ENCODE results near the gene TM9SF2.

DNA sequence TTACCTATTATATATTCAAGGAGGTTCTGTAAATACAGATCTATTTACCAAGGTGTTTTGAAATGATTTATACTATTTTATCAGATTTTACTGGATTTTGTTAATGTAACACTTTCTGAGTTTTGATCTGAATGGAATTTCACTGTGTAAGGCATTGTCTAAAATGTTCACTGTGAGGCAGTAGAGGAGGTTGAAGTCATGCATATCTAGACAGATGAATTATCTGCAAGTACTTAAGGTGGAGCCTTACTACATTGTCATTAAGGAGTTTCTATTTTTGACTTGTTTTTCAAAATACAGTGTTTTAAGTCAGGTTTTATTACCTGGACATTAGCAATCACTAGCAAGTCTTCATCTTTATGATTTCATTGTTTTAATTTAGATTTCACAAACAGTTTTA is 62.1 kb downstream of the TM9SF2 start:
- TF ChIP-seq, protein P1, sequence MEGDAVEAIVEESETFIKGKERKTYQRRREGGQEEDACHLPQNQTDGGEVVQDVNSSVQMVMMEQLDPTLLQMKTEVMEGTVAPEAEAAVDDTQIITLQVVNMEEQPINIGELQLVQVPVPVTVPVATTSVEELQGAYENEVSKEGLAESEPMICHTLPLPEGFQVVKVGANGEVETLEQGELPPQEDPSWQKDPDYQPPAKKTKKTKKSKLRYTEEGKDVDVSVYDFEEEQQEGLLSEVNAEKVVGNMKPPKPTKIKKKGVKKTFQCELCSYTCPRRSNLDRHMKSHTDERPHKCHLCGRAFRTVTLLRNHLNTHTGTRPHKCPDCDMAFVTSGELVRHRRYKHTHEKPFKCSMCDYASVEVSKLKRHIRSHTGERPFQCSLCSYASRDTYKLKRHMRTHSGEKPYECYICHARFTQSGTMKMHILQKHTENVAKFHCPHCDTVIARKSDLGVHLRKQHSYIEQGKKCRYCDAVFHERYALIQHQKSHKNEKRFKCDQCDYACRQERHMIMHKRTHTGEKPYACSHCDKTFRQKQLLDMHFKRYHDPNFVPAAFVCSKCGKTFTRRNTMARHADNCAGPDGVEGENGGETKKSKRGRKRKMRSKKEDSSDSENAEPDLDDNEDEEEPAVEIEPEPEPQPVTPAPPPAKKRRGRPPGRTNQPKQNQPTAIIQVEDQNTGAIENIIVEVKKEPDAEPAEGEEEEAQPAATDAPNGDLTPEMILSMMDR (IDR thresholded peaks at IDR 0.05): no peak
- no peak for TF ChIP-seq POLR2A (IDR thresholded peaks at IDR 0.05)

All from Peyer's patch (tissue), 4 donors.